GM12864 (cell line): ENCODE data around the gene SFXN3.
A peak's percentile ranks its signal among the peaks of the same experiment; 100 is the strongest.

ENCODE experiments used
- DNase-seq: peaks from one replicate; pipeline ENCODE4 v3.0.0-alpha.2; 2011; ENCODE audit warnings: low read depth
- H3K4me3 ChIP-seq: 2 replicates; pipeline ENCODE4 v1.5.1; 2011; ENCODE audit warnings: mild to moderate bottlenecking, low read depth, low read length, control low read depth
- CTCF ChIP-seq: IDR thresholded peaks from 2 replicates; pipeline ENCODE4 v1.5.1; 2011; ENCODE audit warnings: low read depth, mild to moderate bottlenecking, moderate library complexity, low read length, control low read depth, inconsistent platforms; ENCODE audit errors: missing control alignments

SFXN3 gene

DNA sequence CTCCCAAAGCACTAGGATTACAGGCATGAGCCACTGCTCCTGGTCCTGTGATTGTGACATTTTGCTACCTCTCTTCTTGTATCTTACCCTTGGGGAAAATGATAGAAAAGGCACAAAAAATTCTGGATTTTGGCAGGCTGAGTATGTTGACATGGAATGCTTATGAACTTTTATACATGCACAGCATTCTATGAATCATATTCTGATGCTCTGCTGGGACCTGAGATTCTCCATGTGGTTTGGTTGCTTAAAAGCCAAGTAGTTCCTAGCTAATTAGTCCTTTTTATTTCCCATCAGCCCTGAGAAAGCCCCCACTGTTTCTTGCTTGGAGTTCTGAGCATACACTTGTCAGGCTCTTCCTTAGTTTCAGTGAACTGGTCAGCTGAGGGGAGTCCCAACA lies 22.5 kb downstream of the SFXN3 start:
- no peak for DNase-seq
- no peak overlapping the region for H3K4me3 ChIP-seq
- no peak for TF ChIP-seq CTCF

DNA sequence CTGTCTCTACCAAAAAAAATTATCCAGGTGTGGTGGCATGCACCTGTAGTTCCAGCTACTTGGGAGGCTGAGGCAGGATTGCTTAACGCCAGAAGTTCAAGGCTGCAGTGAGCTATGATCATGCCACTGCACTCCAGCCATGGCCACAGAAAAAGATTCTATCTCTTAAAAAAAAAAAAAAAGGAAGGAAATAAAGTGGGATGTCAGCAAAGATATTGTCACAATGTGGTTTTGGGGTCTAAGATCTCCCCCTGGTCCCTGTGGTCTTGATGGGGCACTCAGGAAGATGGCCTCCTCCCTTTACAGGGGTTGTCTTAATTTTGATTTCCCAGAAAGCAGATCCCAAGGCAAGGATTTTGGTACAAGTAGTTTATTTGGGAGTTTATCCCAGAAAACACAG lies 23.3 kb downstream of the SFXN3 start:
- no peak for TF ChIP-seq CTCF
- no peak for DNase-seq
- H3K4me3 ChIP-seq, result no peak overlapping the region

DNA sequence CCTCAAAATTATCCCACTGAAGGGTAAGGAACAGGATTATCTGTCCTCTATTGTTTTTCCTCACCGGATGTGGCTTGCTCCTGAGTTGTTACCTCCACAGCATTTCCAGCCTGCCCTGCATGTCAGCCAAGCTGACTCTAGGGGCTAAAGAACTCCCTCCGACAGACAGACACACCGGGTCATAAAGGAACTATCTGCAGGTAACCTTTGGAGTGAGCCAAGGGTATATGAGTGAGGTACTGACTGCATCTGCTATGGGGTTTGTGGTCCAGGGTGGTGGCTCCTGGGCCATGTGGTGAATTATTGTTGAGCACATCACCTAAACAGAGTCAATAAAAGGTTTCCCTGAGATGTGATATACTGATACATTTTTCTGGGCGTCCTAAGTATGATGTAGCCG lies 23.8 kb downstream of the SFXN3 start:
- TF ChIP-seq CTCF, result no peak
- H3K4me3 ChIP-seq, result no peak overlapping the region
- no peak for DNase-seq

DNA sequence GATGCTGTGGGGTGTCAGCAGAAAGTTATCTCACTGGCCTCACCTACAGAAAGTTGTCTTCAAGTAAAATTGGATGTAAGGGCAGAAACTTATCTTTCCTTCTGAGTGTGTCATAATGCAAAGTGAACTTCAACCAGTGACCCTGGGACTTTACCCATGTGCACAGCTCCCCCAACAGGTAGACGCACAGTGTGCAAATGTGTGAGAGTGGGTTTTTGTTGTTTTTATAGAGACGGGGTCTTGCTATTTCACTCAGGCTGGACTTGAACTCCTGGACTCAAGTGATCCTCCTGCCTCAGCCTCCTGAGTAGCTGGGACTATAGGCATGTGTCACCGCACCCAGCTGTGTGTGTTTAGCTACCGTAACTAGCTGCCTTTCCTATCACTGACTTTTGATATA lies 24.4 kb downstream of the SFXN3 start:
- H3K4me3 ChIP-seq, result no peak overlapping the region
- TF ChIP-seq CTCF, result peak; percentile 28
- no peak for DNase-seq

- TF ChIP-seq CTCF, result no peak
- no peak overlapping the region for H3K4me3 ChIP-seq
- no peak for DNase-seq
Measured at GRCh38 chr10:101056365-101057151, 25.5 kb downstream of the SFXN3 start.

GRCh38 chr10:101060036-101060950 lies 29.3 kb downstream of the SFXN3 start:
- H3K4me3 ChIP-seq, result peak overlapping the region; percentile 75
- peak; percentile 91 for TF ChIP-seq CTCF
- DNase-seq, result peak; percentile 80
